Activated gamma-delta T cell treated with anti-CD3 and anti-CD28 coated beads, Interleukin-2, amount 50 U/mL, for 16 hours (primary cell): Measurements from ENCODE around the gene FGGY.

ENCODE experiments used
- DNase-seq: peaks from one replicate; pipeline ENCODE4 v3.0.0-alpha.2; 2020; ENCODE audit warnings: low read depth

The FGGY gene

GRCh38 chr1:59768792-59769735, 472.2 kb downstream of the FGGY start:
- DNase-seq = no peak

- no peak for DNase-seq
These were observed 472.8 kb downstream of the FGGY start for GRCh38 chr1:59769736-59770095.

GRCh38 chr1:59771361-59771760, 474.5 kb downstream of the FGGY start:
- no peak for DNase-seq

DNA sequence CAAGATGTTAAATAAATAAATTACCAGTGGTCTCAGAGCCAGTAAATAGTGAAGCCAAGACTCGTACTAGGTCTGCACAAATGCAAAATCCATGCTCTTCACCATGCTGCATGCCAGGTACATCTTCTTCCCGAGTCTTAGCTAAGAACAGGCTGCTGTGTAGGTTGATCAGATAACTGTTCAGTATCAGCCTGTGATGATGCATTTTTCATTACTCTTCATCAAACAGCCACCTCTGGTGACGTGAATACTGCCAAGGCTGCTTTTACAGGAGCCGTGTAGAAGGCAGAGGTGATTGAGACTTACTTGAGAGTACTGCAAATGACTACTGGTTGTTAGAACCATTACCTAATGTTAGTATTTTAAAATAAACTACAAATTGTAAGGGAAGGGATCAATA, 478.6 kb downstream of the FGGY start:
- DNase-seq = no peak

DNA sequence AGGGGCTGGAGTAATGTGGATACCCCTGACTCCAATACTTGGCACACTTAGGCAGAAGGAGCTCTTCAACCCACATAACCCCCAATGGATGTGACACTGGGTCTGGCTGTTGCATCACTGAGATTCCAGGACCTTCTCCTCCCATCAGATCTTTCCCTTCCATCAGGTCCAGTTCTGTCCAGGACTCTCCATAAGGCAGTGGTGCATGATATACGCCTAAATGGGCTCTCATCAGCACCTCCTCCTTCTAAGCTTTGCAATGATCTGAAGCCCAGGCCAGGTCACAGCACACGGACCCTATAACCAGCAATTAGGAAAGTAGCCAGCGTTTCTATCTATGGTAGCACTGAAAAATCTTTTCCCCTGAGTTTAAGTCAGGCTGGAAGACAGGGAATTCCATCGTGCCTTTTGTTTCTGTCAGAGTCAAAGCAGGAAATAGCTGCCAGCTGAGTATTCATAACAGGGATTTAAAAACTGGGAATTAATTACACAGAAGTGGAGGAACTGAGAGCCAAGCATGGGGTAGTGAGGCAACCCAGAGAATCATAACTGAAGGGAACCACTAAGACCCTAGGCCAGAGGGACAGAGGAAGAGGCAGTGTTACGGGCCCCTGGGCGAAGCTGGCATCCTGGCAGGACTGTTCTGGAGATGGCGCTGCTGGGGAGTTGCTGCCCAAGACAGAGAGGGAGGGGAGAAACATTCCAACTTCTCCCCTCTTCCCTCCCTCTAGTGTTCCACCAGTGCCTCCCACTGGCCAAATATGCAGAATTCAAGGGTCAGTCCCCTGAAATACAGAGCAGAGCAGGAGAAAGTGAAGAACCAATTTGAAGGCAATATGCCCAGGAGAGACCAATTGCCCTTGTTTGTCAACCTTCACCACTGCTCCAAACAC, 480.3 kb downstream of the FGGY start:
- no peak for DNase-seq

GRCh38 chr1:59779949-59780348, 483.1 kb downstream of the FGGY start:
- no peak for DNase-seq

DNA sequence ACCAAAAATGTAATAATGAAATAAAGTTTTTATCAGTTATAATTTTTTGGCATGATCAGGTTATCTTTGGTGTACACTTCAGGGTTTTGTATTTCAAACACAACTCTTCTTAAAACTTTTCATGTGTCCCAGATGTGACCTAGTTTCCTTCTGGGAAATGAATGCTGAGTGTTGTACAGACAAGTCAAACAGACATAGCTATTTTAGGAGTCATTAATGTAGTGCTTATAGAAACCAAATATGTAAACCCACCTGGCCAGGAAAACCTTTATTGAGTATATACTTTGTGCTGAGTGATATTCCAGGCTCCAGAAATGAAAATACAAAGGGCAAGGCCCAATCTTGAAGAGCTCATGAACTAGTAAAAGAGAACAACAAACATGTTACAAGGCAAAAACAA, 491.9 kb downstream of the FGGY start:
- DNase-seq = no peak

GRCh38 chr1:59798600-59798999, 501.7 kb downstream of the FGGY start:
- no peak for DNase-seq

DNA sequence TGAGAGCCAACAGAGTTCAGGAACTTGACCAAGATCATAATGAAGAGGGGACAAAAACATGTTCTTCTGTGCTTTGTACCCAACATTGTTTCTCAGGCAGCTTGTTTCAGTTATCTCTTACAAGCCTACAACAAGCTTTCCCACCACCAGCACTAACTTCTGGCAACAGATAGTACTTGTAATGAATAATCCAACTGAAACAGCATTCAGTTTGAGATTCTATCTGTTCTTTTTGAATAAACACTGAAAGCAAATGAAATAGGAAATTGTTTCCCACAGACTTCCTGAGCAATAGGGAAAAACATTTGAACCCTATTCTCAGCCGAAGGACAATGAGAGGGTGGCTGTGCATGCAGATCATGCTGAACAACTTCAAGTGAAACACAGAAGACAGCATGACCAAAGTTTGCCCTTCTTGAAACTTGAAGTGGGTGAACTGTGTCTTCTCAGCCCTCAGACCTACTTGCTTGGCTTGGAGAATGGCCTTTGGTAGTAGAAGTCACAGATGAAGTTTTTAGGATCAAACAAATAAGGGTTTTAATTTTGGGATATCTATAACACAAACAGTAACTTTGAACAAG, 506.7 kb downstream of the FGGY start:
- DNase-seq = no peak

- no peak for DNase-seq
These were observed 507.4 kb downstream of the FGGY start for GRCh38 chr1:59804301-59804700.

GRCh38 chr1:59805554-59805953, 508.7 kb downstream of the FGGY start:
- no peak for DNase-seq
